ENCODE results near the gene HAPLN3. TPM values are rescaled to one million over a fixed set of nuclear protein-coding genes. Genes with fewer than 3 reads are reported as not detected.
A peak's percentile ranks its signal among the peaks of the same experiment; 100 is the strongest.

Gene HAPLN3
- polyA plus RNA-seq, 1 of the 3 experiments (the other 2 are of a cell fraction): 9.7 TPM

DNA sequence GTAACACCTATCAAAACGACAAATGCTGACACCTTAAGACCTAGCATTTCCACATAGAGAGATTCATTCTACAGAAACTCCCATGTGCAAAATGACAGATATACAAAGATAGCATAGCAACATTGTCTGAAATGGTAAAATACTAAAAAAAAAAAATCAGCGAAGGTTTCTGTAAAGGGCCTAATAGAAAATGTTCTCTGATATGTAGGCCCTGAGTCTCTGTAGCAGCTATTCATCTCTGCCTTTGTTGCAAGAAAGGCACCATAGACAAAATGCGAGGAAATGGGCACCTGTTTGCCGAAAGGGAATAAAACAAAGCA lies 18.5 kb upstream of the HAPLN3 start:
- no peaks in the 10 kb centered on the region for H4K20me1 ChIP-seq (ENCODE audit: insufficient read depth)
- peaks cover 0 to 5% of the 10 kb centered on the region in 2 experiments for H3K36me3 ChIP-seq (replicated peaks in 1 of 2; ENCODE audit: control insufficient read depth in 1 of 2, insufficient read depth in 2 of 2, low read length in 1 of 2)
- H3K9me2 ChIP-seq: no peaks in the 10 kb centered on the region
- H3F3A ChIP-seq (replicated peaks; ENCODE audit: insufficient read depth): peaks cover 4% of the 10 kb centered on the region
- 68% methylated on average over 4 of the region's 4 CpGs for WGBS (ENCODE audit: low lambda C conversion rate)
- no peak for DNase-seq
- CTCF ChIA-PET: interaction anchor here (1.0 to 3.0 kb wide), 3 partner anchors 9 to 128 kb away, joined by 4 to 18 read pairs (median 7); no protein-coding TSS in a partner anchor
- peak overlapping the region; percentile 95; the same call in 1 of the 2 replicates for H3K9ac ChIP-seq
- H3K4me2 ChIP-seq: peak overlapping the region; percentile 98
- H3K4me1 ChIP-seq (ENCODE audit: control insufficient read depth in 1 of 2, insufficient read depth in 2 of 2, low read depth in 1 of 2, low read length in 1 of 2): peaks cover 7 to 9% of the 10 kb centered on the region in 2 experiments; a peak in 2 of 4 replicates
- H3K79me2 ChIP-seq (ENCODE audit: insufficient read depth): peaks cover 19% of the 10 kb centered on the region; the same call in 1 of the 2 replicates
- H3K9me3 ChIP-seq: no peaks in the 10 kb centered on the region
- peak overlapping the region; percentile 86 for H2AFZ ChIP-seq (ENCODE audit: low read depth)
- peak overlapping the region; percentile 51 to 68 for H3K27ac ChIP-seq (ENCODE audit: low read depth in 2 of 2, low read length in 1 of 2)
- H3K27me3 ChIP-seq (ENCODE audit: insufficient read depth): no peaks in the 10 kb centered on the region
- peak overlapping the region; percentile 69 to 94 for H3K4me3 ChIP-seq (ENCODE audit: low read depth in 2 of 2, low read length in 1 of 2)
- no peak for TF ChIP-seq RFX5 (IDR thresholded peaks at IDR 0.05; ENCODE audit: low read length)
- TF ChIP-seq NFIC (IDR thresholded peaks at IDR 0.05; ENCODE audit: borderline replicate concordance): no peak
- TF ChIP-seq SIN3A (IDR thresholded peaks at IDR 0.05; ENCODE audit: borderline replicate concordance, low read depth, low read length): no peak
- TF ChIP-seq, protein P1, sequence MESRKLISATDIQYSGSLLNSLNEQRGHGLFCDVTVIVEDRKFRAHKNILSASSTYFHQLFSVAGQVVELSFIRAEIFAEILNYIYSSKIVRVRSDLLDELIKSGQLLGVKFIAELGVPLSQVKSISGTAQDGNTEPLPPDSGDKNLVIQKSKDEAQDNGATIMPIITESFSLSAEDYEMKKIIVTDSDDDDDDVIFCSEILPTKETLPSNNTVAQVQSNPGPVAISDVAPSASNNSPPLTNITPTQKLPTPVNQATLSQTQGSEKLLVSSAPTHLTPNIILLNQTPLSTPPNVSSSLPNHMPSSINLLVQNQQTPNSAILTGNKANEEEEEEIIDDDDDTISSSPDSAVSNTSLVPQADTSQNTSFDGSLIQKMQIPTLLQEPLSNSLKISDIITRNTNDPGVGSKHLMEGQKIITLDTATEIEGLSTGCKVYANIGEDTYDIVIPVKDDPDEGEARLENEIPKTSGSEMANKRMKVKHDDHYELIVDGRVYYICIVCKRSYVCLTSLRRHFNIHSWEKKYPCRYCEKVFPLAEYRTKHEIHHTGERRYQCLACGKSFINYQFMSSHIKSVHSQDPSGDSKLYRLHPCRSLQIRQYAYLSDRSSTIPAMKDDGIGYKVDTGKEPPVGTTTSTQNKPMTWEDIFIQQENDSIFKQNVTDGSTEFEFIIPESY (IDR thresholded peaks at IDR 0.05; ENCODE audit: borderline replicate concordance, low read depth): no peak
- no peak for TF ChIP-seq ELF1 (IDR thresholded peaks at IDR 0.05)
- no peak for TF ChIP-seq GATA2 (CRISPR knock-in tag; IDR thresholded peaks at IDR 0.05)
- TF ChIP-seq, protein P2, sequence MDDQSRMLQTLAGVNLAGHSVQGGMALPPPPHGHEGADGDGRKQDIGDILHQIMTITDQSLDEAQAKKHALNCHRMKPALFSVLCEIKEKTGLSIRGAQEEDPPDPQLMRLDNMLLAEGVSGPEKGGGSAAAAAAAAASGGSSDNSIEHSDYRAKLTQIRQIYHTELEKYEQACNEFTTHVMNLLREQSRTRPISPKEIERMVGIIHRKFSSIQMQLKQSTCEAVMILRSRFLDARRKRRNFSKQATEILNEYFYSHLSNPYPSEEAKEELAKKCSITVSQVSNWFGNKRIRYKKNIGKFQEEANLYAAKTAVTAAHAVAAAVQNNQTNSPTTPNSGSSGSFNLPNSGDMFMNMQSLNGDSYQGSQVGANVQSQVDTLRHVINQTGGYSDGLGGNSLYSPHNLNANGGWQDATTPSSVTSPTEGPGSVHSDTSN (IDR thresholded peaks at IDR 0.05): no peak
- no peak for TF ChIP-seq RXRA (IDR thresholded peaks at IDR 0.05; ENCODE audit: borderline replicate concordance, low read depth)
- POLR2A ChIA-PET: no interaction called here

GRCh38 chr15:88913017-88913849 lies 17.9 kb upstream of the HAPLN3 start, which contains the start of gene MFGE8:
Gene MFGE8 (minus strand): TSS chr15:88913379. CDS start chr15:88913319, 60 bp downstream.
- H3K9me3 ChIP-seq: no peaks in the 10 kb centered on the region
- peaks cover 7 to 9% of the 10 kb centered on the region in 2 experiments; a peak in 2 of 4 replicates for H3K4me1 ChIP-seq (ENCODE audit: control insufficient read depth in 1 of 2, insufficient read depth in 2 of 2, low read depth in 1 of 2, low read length in 1 of 2)
- peak within 1 kb of the TSS; percentile 68 to 72 for H3K27ac ChIP-seq (ENCODE audit: low read depth in 2 of 2, low read length in 1 of 2)
- ChIA-PET CTCF (interaction anchor here (1.0 to 1.5 kb wide), 2 partner anchors 20 to 129 kb away, joined by 4 to 5 read pairs; no protein-coding TSS in a partner anchor), POLR2A (no interaction called here)
- peak; percentile 93 for DNase-seq
- H3K9me2 ChIP-seq: no peaks in the 10 kb centered on the region
- H4K20me1 ChIP-seq (ENCODE audit: insufficient read depth): no peaks in the 10 kb centered on the region
- peaks cover 0 to 9% of the 10 kb centered on the region in 2 experiments for H3K36me3 ChIP-seq (replicated peaks in 1 of 2; ENCODE audit: control insufficient read depth in 1 of 2, insufficient read depth in 2 of 2, low read length in 1 of 2)
- H3K4me2 ChIP-seq: peak within 1 kb of the TSS; percentile 98
- H3K27me3 ChIP-seq (ENCODE audit: insufficient read depth): no peaks in the 10 kb centered on the region
- H3F3A ChIP-seq (replicated peaks; ENCODE audit: insufficient read depth): peaks cover 4% of the 10 kb centered on the region
- H3K9ac ChIP-seq: peak within 1 kb of the TSS; percentile 95
- peak within 1 kb of the TSS; percentile 86 for H2AFZ ChIP-seq (ENCODE audit: low read depth)
- WGBS (ENCODE audit: low lambda C conversion rate): 4% methylated on average over 25 of the region's 67 CpGs
- peak within 1 kb of the TSS; percentile 69 to 94 for H3K4me3 ChIP-seq (ENCODE audit: low read depth in 2 of 2, low read length in 1 of 2)
- H3K79me2 ChIP-seq (ENCODE audit: insufficient read depth): peaks cover 19% of the 10 kb centered on the region; the same call in 1 of the 2 replicates
- TF ChIP-seq TEAD4 (IDR thresholded peaks at IDR 0.05; ENCODE audit: borderline replicate concordance, insufficient read depth) (no peak), RXRA (IDR thresholded peaks at IDR 0.05; ENCODE audit: borderline replicate concordance, low read depth) (no peak), TCF12 (IDR thresholded peaks at IDR 0.05) (no peak), IRF3 (IDR thresholded peaks at IDR 0.05; ENCODE audit: low read depth, low read length) (no peak), YY1 (IDR thresholded peaks at IDR 0.05; ENCODE audit: low read depth) (no peak), MXI1 (IDR thresholded peaks at IDR 0.05; ENCODE audit: low read depth, low read length) (peak; percentile 44; the same call in 1 of the 2 replicates), RAD21 (IDR thresholded peaks at IDR 0.05; ENCODE audit: low read length) (no peak), SMC3 (IDR thresholded peaks at IDR 0.05; ENCODE audit: low read depth, low read length) (no peak), POLR2AphosphoS5 (IDR thresholded peaks at IDR 0.05; ENCODE audit: low read depth, low read length) (0 out of 2 replicates have a peak, but pooled peaks have one; percentile 58), FOXM1 (IDR thresholded peaks at IDR 0.05; ENCODE audit: low read depth) (no peak), MEF2A (IDR thresholded peaks at IDR 0.05; ENCODE audit: borderline replicate concordance, low read depth) (no peak)
- TF ChIP-seq, protein P3, sequence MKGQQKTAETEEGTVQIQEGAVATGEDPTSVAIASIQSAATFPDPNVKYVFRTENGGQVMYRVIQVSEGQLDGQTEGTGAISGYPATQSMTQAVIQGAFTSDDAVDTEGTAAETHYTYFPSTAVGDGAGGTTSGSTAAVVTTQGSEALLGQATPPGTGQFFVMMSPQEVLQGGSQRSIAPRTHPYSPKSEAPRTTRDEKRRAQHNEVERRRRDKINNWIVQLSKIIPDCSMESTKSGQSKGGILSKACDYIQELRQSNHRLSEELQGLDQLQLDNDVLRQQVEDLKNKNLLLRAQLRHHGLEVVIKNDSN (IDR thresholded peaks at IDR 0.05; ENCODE audit: borderline replicate concordance, low read depth): no peak
- TF ChIP-seq, protein P1 (IDR thresholded peaks at IDR 0.05; ENCODE audit: borderline replicate concordance, low read depth): no peak

Measured in SK-N-SH (cell line).